ENCODE data around the gene BTBD1.
"Not testable (repeated sequence)": the region's sequence is repeated elsewhere in the genome, so short reads cannot be mapped to it uniquely, and the experiment has no call there.

The BTBD1 gene

GRCh38 chr15:83053151-83053550, 13.9 kb downstream of the BTBD1 start:
- Histone ChIP-seq H3K4me1 (ENCODE audit: control insufficient read depth in 1 of 2, insufficient read depth in 2 of 2, low read length in 2 of 2) (peaks cover 5 to 15% of the 10 kb centered on the region in 2 donors), H3K4me3 (ENCODE audit: low read depth in 1 of 2, low read length in 2 of 2) (no peak overlapping the region), H3K9me3 (ENCODE audit: control insufficient read depth in 1 of 2, low read length in 2 of 2) (no peaks in the 10 kb centered on the region), H3K36me3 (ENCODE audit: control insufficient read depth in 1 of 2, insufficient read depth in 2 of 2, low read length in 2 of 2) (peaks cover 22 to 40% of the 10 kb centered on the region in 2 donors), H3K27ac (ENCODE audit: low read length) (no peak overlapping the region), H3K27me3 (ENCODE audit: low read depth, low read length) (no peaks in the 10 kb centered on the region)

- no peak overlapping the region for H3K27ac ChIP-seq (ENCODE audit: low read length)
- H3K36me3 ChIP-seq (ENCODE audit: control insufficient read depth in 1 of 2, insufficient read depth in 2 of 2, low read length in 2 of 2), result peaks cover 22 to 48% of the 10 kb centered on the region in 2 donors
- no peaks in the 10 kb centered on the region for H3K9me3 ChIP-seq (ENCODE audit: control insufficient read depth in 1 of 2, low read length in 2 of 2)
- peak overlapping the region in 1 of 2 donors; percentile 4 for H3K4me3 ChIP-seq (ENCODE audit: low read depth in 1 of 2, low read length in 2 of 2)
- peaks cover 0 to 3% of the 10 kb centered on the region in 2 donors for H3K4me1 ChIP-seq (ENCODE audit: control insufficient read depth in 1 of 2, insufficient read depth in 2 of 2, low read length in 2 of 2)
- H3K27me3 ChIP-seq (ENCODE audit: low read depth, low read length), result no peaks in the 10 kb centered on the region
Observed at GRCh38 chr15:83046558-83047127, 20.4 kb downstream of the BTBD1 start.

GRCh38 chr15:83044156-83044555, 22.9 kb downstream of the BTBD1 start:
- Histone ChIP-seq H3K36me3 (ENCODE audit: control insufficient read depth in 1 of 2, insufficient read depth in 2 of 2, low read length in 2 of 2) (peaks cover 31 to 41% of the 10 kb centered on the region in 2 donors), H3K4me3 (ENCODE audit: low read depth in 1 of 2, low read length in 2 of 2) (no peak overlapping the region), H3K27ac (ENCODE audit: low read length) (no peak overlapping the region), H3K4me1 (ENCODE audit: control insufficient read depth in 1 of 2, insufficient read depth in 2 of 2, low read length in 2 of 2) (peaks cover 0 to 3% of the 10 kb centered on the region in 2 donors), H3K27me3 (ENCODE audit: low read depth, low read length) (no peaks in the 10 kb centered on the region), H3K9me3 (ENCODE audit: control insufficient read depth in 1 of 2, low read length in 2 of 2) (no peaks in the 10 kb centered on the region)

- Histone ChIP-seq H3K4me1 (ENCODE audit: control insufficient read depth in 1 of 2, insufficient read depth in 2 of 2, low read length in 2 of 2) (no peaks in the 10 kb centered on the region), H3K27ac (ENCODE audit: low read length) (no peak overlapping the region), H3K36me3 (ENCODE audit: control insufficient read depth in 1 of 2, insufficient read depth in 2 of 2, low read length in 2 of 2) (peaks cover 7 to 33% of the 10 kb centered on the region in 2 donors)
Observed at GRCh38 chr15:83039206-83039605, 27.8 kb downstream of the BTBD1 start.

GRCh38 chr15:83036253-83036652, 30.8 kb downstream of the BTBD1 start:
- Histone ChIP-seq H3K9me3 (ENCODE audit: control insufficient read depth in 1 of 2, low read length in 2 of 2) (no peaks in the 10 kb centered on the region), H3K36me3 (ENCODE audit: control insufficient read depth in 1 of 2, insufficient read depth in 2 of 2, low read length in 2 of 2) (peaks cover 0 to 34% of the 10 kb centered on the region in 2 donors), H3K27ac (ENCODE audit: low read length) (no peak overlapping the region), H3K27me3 (ENCODE audit: low read depth, low read length) (no peaks in the 10 kb centered on the region), H3K4me3 (ENCODE audit: low read depth in 1 of 2, low read length in 2 of 2) (no peak overlapping the region), H3K4me1 (ENCODE audit: control insufficient read depth in 1 of 2, insufficient read depth in 2 of 2, low read length in 2 of 2) (no peaks in the 10 kb centered on the region)

More at GRCh38 chr15:83039206-83039605, 27.8 kb downstream of the BTBD1 start:
- H3K4me3 ChIP-seq (ENCODE audit: low read depth in 1 of 2, low read length in 2 of 2), result no peak overlapping the region
- no peaks in the 10 kb centered on the region for H3K9me3 ChIP-seq (ENCODE audit: control insufficient read depth in 1 of 2, low read length in 2 of 2)
- H3K27me3 ChIP-seq (ENCODE audit: low read depth, low read length), result no peaks in the 10 kb centered on the region

- not testable (repeated sequence) for H3K27ac ChIP-seq (ENCODE audit: low read length); H3K4me1 ChIP-seq (ENCODE audit: control insufficient read depth in 1 of 2, insufficient read depth in 2 of 2, low read length in 2 of 2); H3K4me3 ChIP-seq (ENCODE audit: low read depth in 1 of 2, low read length in 2 of 2); H3K9me3 ChIP-seq (ENCODE audit: control insufficient read depth in 1 of 2, low read length in 2 of 2); H3K27me3 ChIP-seq (ENCODE audit: low read depth, low read length)
- peaks cover 14 to 16% of the 10 kb centered on the region in 2 donors for H3K36me3 ChIP-seq (ENCODE audit: control insufficient read depth in 1 of 2, insufficient read depth in 2 of 2, low read length in 2 of 2)
Observed at GRCh38 chr15:83031234-83031633, 35.8 kb downstream of the BTBD1 start.

GRCh38 chr15:83030021-83030420, 37.0 kb downstream of the BTBD1 start:
- Histone ChIP-seq H3K4me1 (ENCODE audit: control insufficient read depth in 1 of 2, insufficient read depth in 2 of 2, low read length in 2 of 2) (no peaks in the 10 kb centered on the region), H3K27ac (ENCODE audit: low read length) (no peak overlapping the region), H3K9me3 (ENCODE audit: control insufficient read depth in 1 of 2, low read length in 2 of 2) (no peaks in the 10 kb centered on the region), H3K36me3 (ENCODE audit: control insufficient read depth in 1 of 2, insufficient read depth in 2 of 2, low read length in 2 of 2) (peaks cover 14 to 17% of the 10 kb centered on the region in 2 donors), H3K4me3 (ENCODE audit: low read depth in 1 of 2, low read length in 2 of 2) (no peak overlapping the region), H3K27me3 (ENCODE audit: low read depth, low read length) (no peaks in the 10 kb centered on the region)

- H3K4me3 ChIP-seq (ENCODE audit: low read depth in 1 of 2, low read length in 2 of 2), result no peak overlapping the region
Observed at GRCh38 chr15:83018436-83018835, 48.6 kb downstream of the BTBD1 start.

GRCh38 chr15:83016906-83017305, 50.1 kb downstream of the BTBD1 start:
- H3K27me3 ChIP-seq (ENCODE audit: low read depth, low read length), result no peaks in the 10 kb centered on the region
- H3K27ac ChIP-seq (ENCODE audit: low read length), result no peak overlapping the region
- no peak overlapping the region for H3K4me3 ChIP-seq (ENCODE audit: low read depth in 1 of 2, low read length in 2 of 2)
- peaks cover 5 to 6% of the 10 kb centered on the region in 2 donors for H3K4me1 ChIP-seq (ENCODE audit: control insufficient read depth in 1 of 2, insufficient read depth in 2 of 2, low read length in 2 of 2)
- no peaks in the 10 kb centered on the region for H3K9me3 ChIP-seq (ENCODE audit: control insufficient read depth in 1 of 2, low read length in 2 of 2)
- H3K36me3 ChIP-seq (ENCODE audit: control insufficient read depth in 1 of 2, insufficient read depth in 2 of 2, low read length in 2 of 2), result peaks cover 26 to 32% of the 10 kb centered on the region in 2 donors

More at GRCh38 chr15:83018436-83018835, 48.6 kb downstream of the BTBD1 start:
- Histone ChIP-seq H3K27ac (ENCODE audit: low read length) (no peak overlapping the region), H3K9me3 (ENCODE audit: control insufficient read depth in 1 of 2, low read length in 2 of 2) (no peaks in the 10 kb centered on the region), H3K27me3 (ENCODE audit: low read depth, low read length) (no peaks in the 10 kb centered on the region), H3K36me3 (ENCODE audit: control insufficient read depth in 1 of 2, insufficient read depth in 2 of 2, low read length in 2 of 2) (peaks cover 26 to 32% of the 10 kb centered on the region in 2 donors), H3K4me1 (ENCODE audit: control insufficient read depth in 1 of 2, insufficient read depth in 2 of 2, low read length in 2 of 2) (no peaks in the 10 kb centered on the region)

- H3K27ac ChIP-seq (ENCODE audit: low read length), result no peak overlapping the region
- peaks cover 5 to 14% of the 10 kb centered on the region in 2 donors for H3K4me1 ChIP-seq (ENCODE audit: control insufficient read depth in 1 of 2, insufficient read depth in 2 of 2, low read length in 2 of 2)
- H3K4me3 ChIP-seq (ENCODE audit: low read depth in 1 of 2, low read length in 2 of 2), result no peak overlapping the region
- H3K27me3 ChIP-seq (ENCODE audit: low read depth, low read length), result no peaks in the 10 kb centered on the region
- H3K36me3 ChIP-seq (ENCODE audit: control insufficient read depth in 1 of 2, insufficient read depth in 2 of 2, low read length in 2 of 2), result peaks cover 23 to 24% of the 10 kb centered on the region in 2 donors
- no peaks in the 10 kb centered on the region for H3K9me3 ChIP-seq (ENCODE audit: control insufficient read depth in 1 of 2, low read length in 2 of 2)
Observed at GRCh38 chr15:83015361-83015760, 51.7 kb downstream of the BTBD1 start.

GRCh38 chr15:83014205-83014653, 52.8 kb downstream of the BTBD1 start:
- Histone ChIP-seq H3K27me3 (ENCODE audit: low read depth, low read length) (no peaks in the 10 kb centered on the region), H3K36me3 (ENCODE audit: control insufficient read depth in 1 of 2, insufficient read depth in 2 of 2, low read length in 2 of 2) (peaks cover 13 to 19% of the 10 kb centered on the region in 2 donors), H3K27ac (ENCODE audit: low read length) (no peak overlapping the region), H3K4me1 (ENCODE audit: control insufficient read depth in 1 of 2, insufficient read depth in 2 of 2, low read length in 2 of 2) (peaks cover 5 to 24% of the 10 kb centered on the region in 2 donors), H3K9me3 (ENCODE audit: control insufficient read depth in 1 of 2, low read length in 2 of 2) (no peaks in the 10 kb centered on the region), H3K4me3 (ENCODE audit: low read depth in 1 of 2, low read length in 2 of 2) (no peak overlapping the region)

GRCh38 chr15:83012636-83013035, 54.4 kb downstream of the BTBD1 start:
- H3K27me3 ChIP-seq (ENCODE audit: low read depth, low read length), result no peaks in the 10 kb centered on the region
- peaks cover 5 to 24% of the 10 kb centered on the region in 2 donors for H3K4me1 ChIP-seq (ENCODE audit: control insufficient read depth in 1 of 2, insufficient read depth in 2 of 2, low read length in 2 of 2)
- peak overlapping the region in 1 of 2 donors; percentile 98 for H3K4me3 ChIP-seq (ENCODE audit: low read depth in 1 of 2, low read length in 2 of 2)
- no peaks in the 10 kb centered on the region for H3K9me3 ChIP-seq (ENCODE audit: control insufficient read depth in 1 of 2, low read length in 2 of 2)
- H3K36me3 ChIP-seq (ENCODE audit: control insufficient read depth in 1 of 2, insufficient read depth in 2 of 2, low read length in 2 of 2), result peaks cover 8 to 14% of the 10 kb centered on the region in 2 donors
- H3K27ac ChIP-seq (ENCODE audit: low read length), result no peak overlapping the region
